ENCODE measurements around the gene MGAT2.
A peak's percentile ranks its signal among the peaks of the same experiment; 100 is the strongest.
"Not testable (repeated sequence)": the region's sequence is repeated elsewhere in the genome, so short reads cannot be mapped to it uniquely, and the experiment has no call there.

The MGAT2 gene

GRCh38 chr14:49612671-49613070 is 7.9 kb upstream of the MGAT2 start:
- no peak for DNase-seq

DNA sequence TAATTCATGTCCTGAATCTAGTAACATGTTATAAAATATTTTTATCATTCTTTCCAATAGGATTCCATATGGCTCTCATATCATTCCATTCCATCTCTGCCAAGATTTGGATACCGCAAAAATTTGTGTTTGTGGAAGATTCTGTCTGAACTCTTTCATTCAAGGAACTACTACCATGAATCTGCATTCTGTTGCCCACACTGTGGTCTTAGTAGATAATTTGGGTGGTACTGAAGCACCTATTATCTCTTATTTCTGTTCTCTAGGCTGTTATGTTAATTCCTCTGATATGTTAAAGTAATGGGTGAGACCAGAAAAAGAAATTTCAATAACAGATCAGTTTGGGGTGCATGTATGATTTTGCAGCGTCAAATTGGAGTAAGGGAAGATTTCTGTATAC is 6.4 kb upstream of the MGAT2 start:
- DNase-seq: no peak

DNA sequence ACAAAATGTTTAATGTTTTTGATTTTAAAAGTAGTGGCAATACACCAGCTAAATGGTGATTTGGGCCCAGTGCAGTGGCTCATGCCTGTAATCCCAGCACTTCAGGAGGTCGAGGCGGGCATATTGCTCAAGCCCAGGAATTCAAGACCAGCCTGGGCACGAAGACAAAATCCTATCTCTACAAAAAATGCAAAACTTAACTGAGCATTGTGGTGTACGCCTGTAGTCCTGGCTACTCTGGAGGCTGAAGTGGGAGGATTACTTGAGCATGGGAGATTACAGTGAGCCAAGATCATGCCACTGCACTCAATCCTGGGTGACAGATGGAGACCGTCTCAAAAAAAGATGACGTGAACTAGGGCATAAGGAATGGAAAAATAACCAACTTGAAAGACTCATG is 4.8 kb upstream of the MGAT2 start:
- DNase-seq: no peak

DNA sequence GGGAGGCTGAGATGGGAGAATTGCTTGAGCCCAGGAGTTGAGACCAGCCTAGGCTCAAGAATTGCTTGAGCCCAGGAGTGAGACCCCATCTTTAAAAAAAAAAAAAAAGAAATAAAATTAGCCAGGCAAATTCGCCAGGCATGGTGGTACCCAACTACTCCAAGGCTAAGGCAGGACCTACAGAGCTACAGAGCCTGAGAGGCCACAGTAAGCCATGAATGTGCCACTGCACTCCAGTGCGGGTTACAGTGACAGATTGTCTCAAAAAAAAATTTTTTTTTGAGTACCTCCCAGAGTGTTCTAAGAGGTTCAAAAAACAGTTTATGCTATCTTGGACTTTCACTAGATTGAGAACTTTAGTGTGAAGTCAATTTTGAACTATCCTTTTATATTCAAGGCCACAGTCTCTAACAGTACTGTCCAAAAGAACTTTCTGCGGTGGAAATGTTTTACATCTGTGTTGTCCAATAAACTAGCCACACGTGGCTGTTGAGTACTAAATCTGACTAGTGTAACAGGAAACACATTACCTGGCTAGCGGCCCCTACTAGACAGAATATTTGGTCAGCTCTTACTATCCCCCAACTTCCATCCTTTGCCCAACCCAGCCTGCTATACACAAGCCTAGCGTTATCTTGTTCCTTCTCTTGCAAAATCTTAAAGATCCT is 2.6 kb upstream of the MGAT2 start:
- DNase-seq: no peak

DNA sequence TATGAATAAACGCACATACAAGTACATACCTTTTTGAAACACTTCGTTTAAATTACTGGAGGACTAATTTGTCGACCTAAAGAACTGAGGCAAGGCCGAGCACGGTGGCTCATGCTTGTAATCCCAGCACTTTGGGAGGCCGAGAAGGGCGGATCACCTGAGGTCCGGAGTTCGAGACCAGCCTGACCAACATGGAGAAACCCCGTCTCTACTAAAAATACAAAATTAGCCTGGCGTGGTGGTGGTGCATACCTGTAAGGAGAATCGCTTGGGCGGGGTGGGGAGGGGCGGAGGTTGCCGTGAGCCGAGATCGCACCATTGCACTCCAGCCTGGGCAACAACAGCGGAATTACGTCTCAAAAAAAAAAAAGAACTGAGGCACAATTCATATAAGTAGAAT is 1.3 kb upstream of the MGAT2 start:
- not testable (repeated sequence) for DNase-seq

DNA sequence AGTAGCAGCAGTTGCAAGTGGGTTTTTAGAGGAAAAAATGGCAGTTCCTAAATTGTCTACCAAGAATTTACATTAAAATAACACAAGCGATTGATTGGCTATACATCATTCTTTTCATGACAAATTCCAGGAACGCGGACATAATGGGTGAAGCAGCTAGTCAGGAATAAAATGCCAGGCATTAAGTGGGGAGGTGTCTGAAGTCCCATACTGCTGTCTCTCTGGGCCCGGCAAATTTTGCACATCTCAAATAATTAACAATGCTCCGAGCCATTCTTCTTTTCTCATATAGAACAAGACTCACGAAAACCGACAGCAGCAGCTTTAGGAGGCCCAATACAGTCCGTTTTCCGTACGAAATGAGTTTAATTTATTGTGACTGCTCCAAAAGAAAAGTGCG is 869 bp upstream of the MGAT2 start:
- no peak for DNase-seq

DNA sequence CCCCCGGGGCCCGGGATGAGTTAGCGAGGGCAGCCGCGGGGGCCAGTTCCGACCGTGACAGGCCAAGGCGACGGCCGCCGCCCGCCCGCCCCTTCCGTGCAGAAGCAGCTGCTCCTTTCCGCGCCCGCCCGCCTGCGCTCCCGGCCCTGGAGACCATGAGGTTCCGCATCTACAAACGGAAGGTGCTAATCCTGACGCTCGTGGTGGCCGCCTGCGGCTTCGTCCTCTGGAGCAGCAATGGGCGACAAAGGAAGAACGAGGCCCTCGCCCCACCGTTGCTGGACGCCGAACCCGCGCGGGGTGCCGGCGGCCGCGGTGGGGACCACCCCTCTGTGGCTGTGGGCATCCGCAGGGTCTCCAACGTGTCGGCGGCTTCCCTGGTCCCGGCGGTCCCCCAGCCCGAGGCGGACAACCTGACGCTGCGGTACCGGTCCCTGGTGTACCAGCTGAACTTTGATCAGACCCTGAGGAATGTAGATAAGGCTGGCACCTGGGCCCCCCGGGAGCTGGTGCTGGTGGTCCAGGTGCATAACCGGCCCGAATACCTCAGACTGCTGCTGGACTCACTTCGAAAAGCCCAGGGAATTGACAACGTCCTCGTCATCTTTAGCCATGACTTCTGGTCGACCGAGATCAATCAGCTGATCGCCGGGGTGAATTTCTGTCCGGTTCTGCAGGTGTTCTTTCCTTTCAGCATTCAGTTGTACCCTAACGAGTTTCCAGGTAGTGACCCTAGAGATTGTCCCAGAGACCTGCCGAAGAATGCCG is 699 bp downstream of the MGAT2 start:
- no peak for DNase-seq

DNA sequence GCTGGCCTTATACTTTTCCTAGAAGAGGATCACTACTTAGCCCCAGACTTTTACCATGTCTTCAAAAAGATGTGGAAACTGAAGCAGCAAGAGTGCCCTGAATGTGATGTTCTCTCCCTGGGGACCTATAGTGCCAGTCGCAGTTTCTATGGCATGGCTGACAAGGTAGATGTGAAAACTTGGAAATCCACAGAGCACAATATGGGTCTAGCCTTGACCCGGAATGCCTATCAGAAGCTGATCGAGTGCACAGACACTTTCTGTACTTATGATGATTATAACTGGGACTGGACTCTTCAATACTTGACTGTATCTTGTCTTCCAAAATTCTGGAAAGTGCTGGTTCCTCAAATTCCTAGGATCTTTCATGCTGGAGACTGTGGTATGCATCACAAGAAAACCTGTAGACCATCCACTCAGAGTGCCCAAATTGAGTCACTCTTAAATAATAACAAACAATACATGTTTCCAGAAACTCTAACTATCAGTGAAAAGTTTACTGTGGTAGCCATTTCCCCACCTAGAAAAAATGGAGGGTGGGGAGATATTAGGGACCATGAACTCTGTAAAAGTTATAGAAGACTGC is 1.5 kb downstream of the MGAT2 start:
- DNase-seq: no peak

- DNase-seq: no peak
Observed at GRCh38 chr14:49623387-49623786, 2.8 kb downstream of the MGAT2 start.

DNA sequence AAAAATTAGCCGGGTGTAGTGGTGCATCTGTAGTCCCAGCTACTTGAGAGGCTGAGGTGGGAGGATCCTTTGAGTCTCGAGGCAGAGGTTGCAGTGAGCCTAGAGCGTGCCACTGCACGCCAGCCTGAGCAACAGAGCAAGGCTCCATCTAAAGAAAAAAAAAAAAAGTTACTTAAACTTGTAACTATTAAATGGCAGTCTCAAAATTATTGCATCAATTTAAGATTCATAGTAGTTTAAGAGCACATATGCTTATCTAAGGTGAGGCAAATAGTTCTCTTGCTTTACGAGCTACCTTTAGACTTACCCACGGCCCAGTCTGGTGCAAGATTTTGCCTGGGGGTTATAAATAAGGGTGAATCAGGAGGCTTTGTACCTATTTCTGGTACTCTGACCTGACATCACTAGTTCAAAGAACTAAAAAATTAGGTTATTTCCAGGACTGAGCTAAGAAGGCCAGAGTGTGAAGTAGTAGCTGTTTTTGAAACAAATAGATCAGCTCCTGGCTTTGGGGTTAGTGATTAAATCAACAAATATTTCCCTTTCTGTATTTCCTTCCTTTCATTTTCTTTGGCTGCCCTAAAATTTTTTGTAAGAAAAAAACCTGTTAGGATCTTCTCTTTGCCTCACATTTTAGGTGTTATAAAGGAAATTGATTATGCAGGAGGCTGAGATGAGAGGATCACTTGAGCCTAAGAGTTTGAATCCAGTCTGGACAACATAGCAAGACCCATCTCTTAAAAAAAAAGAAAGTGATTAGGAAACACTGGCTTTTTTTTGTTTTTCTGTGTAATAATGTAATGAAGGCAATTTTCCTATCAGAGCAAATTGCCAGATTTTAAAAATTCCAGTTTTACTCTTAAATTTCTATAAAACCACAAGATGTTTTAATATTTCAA is 3.6 kb downstream of the MGAT2 start:
- DNase-seq: no peak

DNA sequence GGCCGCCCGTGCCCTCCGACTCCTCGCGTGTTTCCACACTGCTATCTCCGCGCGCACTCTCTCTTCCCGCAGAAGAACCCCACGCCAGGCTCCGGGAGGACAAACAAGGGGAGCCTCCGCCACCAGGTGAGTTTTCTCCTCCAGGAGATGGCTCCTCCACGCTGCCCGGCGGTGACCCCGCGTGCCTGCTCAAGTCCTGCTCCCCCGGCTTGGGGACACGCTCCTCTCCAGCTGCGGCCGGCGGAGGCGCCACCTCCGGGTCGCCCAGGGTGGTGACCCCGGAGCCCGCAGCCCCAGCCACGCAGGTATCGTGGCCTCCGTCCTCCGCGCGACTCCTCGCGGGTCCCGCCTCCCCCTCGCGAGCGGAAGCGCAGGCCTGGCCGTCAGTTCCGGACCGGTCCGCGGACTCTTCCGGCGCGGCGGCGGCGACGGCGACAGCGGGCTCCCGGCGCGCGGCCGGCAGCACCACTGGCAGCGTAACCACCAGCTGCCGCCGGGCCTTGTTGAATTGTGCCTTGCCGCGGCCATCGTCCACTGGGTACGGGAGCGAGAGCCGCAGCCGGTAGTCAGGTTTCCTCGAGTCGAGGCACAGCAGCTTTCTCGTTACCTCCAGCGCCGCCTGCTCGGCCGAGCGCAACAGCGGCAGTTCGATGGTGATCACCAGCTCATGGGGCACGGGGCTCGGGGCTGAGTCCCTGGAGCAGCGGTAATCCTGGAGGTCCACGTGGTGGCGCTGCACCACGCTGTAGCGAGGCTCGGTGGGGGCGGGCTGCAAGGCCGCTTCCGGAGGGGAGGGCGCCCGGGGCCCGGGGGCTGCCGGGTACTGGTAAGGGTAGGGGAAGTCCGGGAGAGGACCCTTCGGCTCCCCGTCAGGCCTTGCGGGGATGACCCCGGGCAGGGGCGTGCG is 13.3 kb downstream of the MGAT2 start:
- peak; percentile 91 for DNase-seq

- peak; percentile 40 for DNase-seq
Observed at GRCh38 chr14:49634547-49635334, 14.1 kb downstream of the MGAT2 start, which contains the start of gene DNAAF2. Gene DNAAF2, minus strand, starts transcription at chr14:49635244. Its CDS starts 95 bp downstream, at chr14:49635149.

GRCh38 chr14:49636866-49637265 is 16.3 kb downstream of the MGAT2 start:
- DNase-seq: no peak

DNA sequence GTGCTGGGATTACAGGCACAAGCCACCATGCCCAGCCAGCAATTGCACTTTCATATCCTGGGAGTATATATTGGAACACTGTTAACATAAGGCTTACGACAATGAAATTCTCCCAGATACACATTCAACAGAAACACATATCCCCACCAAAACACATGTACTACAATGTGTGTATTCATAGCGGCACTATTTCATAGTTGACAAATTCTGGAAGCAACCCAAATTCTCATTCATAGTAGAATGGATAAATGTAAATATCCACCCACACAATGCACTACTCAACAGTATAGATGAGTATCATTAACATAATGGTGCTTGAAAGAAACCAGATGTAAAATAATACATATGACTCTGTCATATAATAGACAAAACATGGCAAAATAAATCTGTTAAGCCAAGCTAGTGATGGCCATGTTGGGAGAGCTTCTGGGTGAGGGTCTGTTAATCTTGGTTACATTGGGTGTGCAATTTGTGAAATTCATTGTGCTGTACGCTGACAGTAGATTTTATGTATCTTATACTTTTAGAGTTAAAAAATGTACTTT is 17.0 kb downstream of the MGAT2 start:
- DNase-seq: no peak

GRCh38 chr14:49640540-49641417 is 20.2 kb downstream of the MGAT2 start:
- no peak for DNase-seq

GRCh38 chr14:49641697-49642129 is 21.1 kb downstream of the MGAT2 start:
- no peak for DNase-seq

DNA sequence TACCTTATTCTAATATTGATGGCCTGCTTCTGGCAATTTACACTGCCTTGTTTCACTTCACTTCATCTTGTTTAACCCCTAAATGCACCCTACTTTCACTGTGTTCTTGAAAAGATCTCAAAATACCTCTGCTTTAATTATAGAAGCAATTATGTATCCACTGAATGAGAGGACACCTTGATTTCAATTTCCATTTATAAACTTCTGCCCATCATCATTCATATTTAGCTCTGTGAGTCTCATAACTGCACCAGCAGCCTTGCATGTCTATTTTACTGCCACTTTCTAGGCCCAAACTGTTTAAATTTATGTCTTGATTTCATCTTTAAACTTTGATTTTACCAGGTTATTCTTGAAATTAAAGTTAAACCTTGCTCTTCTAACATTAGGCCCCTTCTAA is 21.6 kb downstream of the MGAT2 start:
- no peak for DNase-seq

GRCh38 chr14:49653508-49653907 is 32.9 kb downstream of the MGAT2 start:
- DNase-seq: no peak

- no peak for DNase-seq
Observed at GRCh38 chr14:49654511-49654910, 33.9 kb downstream of the MGAT2 start.

DNA sequence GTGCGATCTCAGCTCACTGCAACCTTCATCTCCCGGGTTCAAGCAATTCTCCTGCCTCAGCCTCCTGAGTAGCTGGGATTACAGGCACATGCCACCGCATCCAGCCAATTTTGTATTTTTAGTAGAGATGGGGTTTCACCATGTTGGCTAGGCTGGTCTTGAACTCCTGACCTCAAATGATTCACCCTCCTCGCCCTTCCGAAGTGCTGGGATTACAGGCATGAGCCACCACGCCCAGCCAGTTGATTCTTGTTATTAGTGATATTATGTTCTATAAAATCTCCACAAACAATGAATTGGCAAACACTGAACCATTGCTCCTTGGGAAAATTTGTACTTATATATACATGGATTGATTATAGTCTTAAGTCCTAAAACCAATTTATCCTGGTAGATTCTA is 36.9 kb downstream of the MGAT2 start:
- not testable (repeated sequence) for DNase-seq
